HG02759 (cell line): ENCODE results near the gene ENC1.

Source experiments
- ATAC-seq: cut with Tn5 transposase; IDR thresholded peaks from one replicate; pipeline ENCODE4 v1.9.1; 2021; ENCODE audit warnings: mild to moderate bottlenecking, moderate library complexity; ENCODE audit not compliant: unreplicated experiment

Gene ENC1

GRCh38 chr5:74657165-74657564, 16.6 kb upstream of the ENC1 start:
- ATAC-seq, result no peak

- ATAC-seq, result no peak
Measured at GRCh38 chr5:74655716-74656115, 15.2 kb upstream of the ENC1 start.

- ATAC-seq, result no peak
Measured at GRCh38 chr5:74655206-74655605, 14.7 kb upstream of the ENC1 start.

- no peak for ATAC-seq
Measured at GRCh38 chr5:74653991-74654390, 13.5 kb upstream of the ENC1 start.

GRCh38 chr5:74652576-74652975, 12.0 kb upstream of the ENC1 start:
- ATAC-seq, result no peak

- no peak for ATAC-seq
Measured at GRCh38 chr5:74651710-74652109, 11.2 kb upstream of the ENC1 start.

GRCh38 chr5:74649421-74649973, 9.0 kb upstream of the ENC1 start:
- ATAC-seq, result no peak

- peak; percentile 80 for ATAC-seq
Measured at GRCh38 chr5:74648835-74649293, 8.3 kb upstream of the ENC1 start.

GRCh38 chr5:74647096-74647495, 6.6 kb upstream of the ENC1 start:
- ATAC-seq, result no peak

GRCh38 chr5:74643111-74643562, 2.6 kb upstream of the ENC1 start:
- no peak for ATAC-seq

GRCh38 chr5:74642543-74642863, 2.0 kb upstream of the ENC1 start:
- no peak for ATAC-seq

- ATAC-seq, result no peak
Measured at GRCh38 chr5:74641735-74642542, 1.4 kb upstream of the ENC1 start.

- peak; percentile 19 for ATAC-seq
Measured at GRCh38 chr5:74640954-74641734, 616 bp upstream of the ENC1 start.

GRCh38 chr5:74639807-74640449, 600 bp downstream of the ENC1 start:
- ATAC-seq, result peak; percentile 16

GRCh38 chr5:74638970-74639806, 1.3 kb downstream of the ENC1 start:
- ATAC-seq, result peak; percentile 35

GRCh38 chr5:74638544-74638969, 2.0 kb downstream of the ENC1 start:
- no peak for ATAC-seq

GRCh38 chr5:74636552-74636951, 4.0 kb downstream of the ENC1 start:
- no peak for ATAC-seq

- ATAC-seq, result no peak
Measured at GRCh38 chr5:74636149-74636548, 4.4 kb downstream of the ENC1 start.

GRCh38 chr5:74634611-74635286, 5.8 kb downstream of the ENC1 start:
- no peak for ATAC-seq

GRCh38 chr5:74633695-74634094, 6.8 kb downstream of the ENC1 start:
- ATAC-seq, result no peak
